B cell (primary cell): ENCODE results near the gene GPR173. TPM values are rescaled to one million over a fixed set of nuclear protein-coding genes. Genes with fewer than 3 reads are reported as not detected.
A peak's percentile ranks its signal among the peaks of the same experiment; 100 is the strongest.

ENCODE experiments used
- ATAC-seq: fragments of 200-7000 bp; cut with Tn5 transposase; one replicate; pipeline ENCODE4 v1.10.0; 2021; ENCODE audit warnings: low read depth, mild to moderate bottlenecking, moderate number of reproducible peaks, moderate library complexity
- CTCF ChIA-PET: fragments of 350-600 bp; sonication (Branson Sonifier 250); formaldehyde crosslinking; loops from one replicate; lab custom pipeline; 2021; ENCODE audit warnings: antibody characterized with exemption, inconsistent platforms; lab: Charles Lee
- POLR2A ChIA-PET: fragments of 350-600 bp; sonication (Branson Sonifier 250); formaldehyde crosslinking; loops from one replicate; lab custom pipeline; 2021; ENCODE audit warnings: antibody characterized with exemption; lab: Charles Lee
- DNase-seq: peaks from one replicate; pipeline ENCODE4 v3.0.0; 2013
- H2AFZ ChIP-seq: 2 replicates; pipeline ENCODE4 v1.6.1; 2012; ENCODE audit warnings: mild to moderate bottlenecking, low read depth, low read length; ENCODE audit not compliant: insufficient read depth, poor library complexity, severe bottlenecking
- H3K27ac ChIP-seq, 2 donors: 1 replicate in 1 of 2; 2 replicates in 1 of 2; pipeline ENCODE4 v1.5.1; 2012 to 2013; ENCODE audit warnings: low read length in 2 of 2, mild to moderate bottlenecking in 2 of 2, moderate library complexity in 1 of 2
- H3K27me3 ChIP-seq, 4 experiments: fragments of 200-600 bp in 1 of 4; sonication (generic) in 1 of 4; replicated peaks in 1 of 4; 1 replicate in 2 of 4; 2 replicates in 2 of 4; pipeline versions ENCODE4 v1.6.1 to v1.7.0; 2013 to 2016; ENCODE audit warnings: low read length in 3 of 4, mild to moderate bottlenecking in 2 of 4, mixed read lengths in 1 of 4, moderate library complexity in 1 of 4; ENCODE audit not compliant: insufficient read depth in 4 of 4, control insufficient read depth in 3 of 4; ENCODE audit errors: control extremely low read depth in 1 of 4
- H3K36me3 ChIP-seq, 2 experiments: replicated peaks in 1 of 2; 1 replicate in 1 of 2; 2 replicates in 1 of 2; pipeline versions ENCODE4 v1.6.1 to v1.7.1; 2013; ENCODE audit warnings: low read length in 1 of 2; ENCODE audit not compliant: insufficient read depth in 2 of 2, control insufficient read depth in 1 of 2; ENCODE audit errors: control extremely low read depth in 1 of 2, extremely low read depth in 1 of 2
- H3K4me1 ChIP-seq, 2 donors: fragments of 200-600 bp in 1 of 2; sonication (generic) in 1 of 2; 1 replicate in 1 of 2; 2 replicates in 1 of 2; pipeline versions ENCODE4 v1.5.1 to v1.6.1; 2013 to 2017; ENCODE audit warnings: low read length in 2 of 2; ENCODE audit not compliant: control insufficient read depth in 2 of 2, insufficient read depth in 2 of 2
- H3K4me2 ChIP-seq: replicated peaks from 2 replicates; pipeline ENCODE3; 2012; ENCODE audit warnings: mild to moderate bottlenecking, low read depth, low read length; ENCODE audit not compliant: poor library complexity, severe bottlenecking
- H3K4me3 ChIP-seq, 5 experiments: fragments of 200-600 bp in 1 of 5; sonication (generic) in 1 of 5; 1 replicate in 3 of 5; 2 replicates in 2 of 5; pipeline versions ENCODE4 v1.5.1 to v1.7.0; 2011 to 2016; ENCODE audit warnings: low read length in 4 of 5, mild to moderate bottlenecking in 4 of 5, low read depth in 2 of 5, control low read depth in 1 of 5, moderate library complexity in 1 of 5; ENCODE audit not compliant: insufficient read depth in 1 of 5; ENCODE audit errors: control extremely low read depth in 1 of 5, extremely low read depth in 1 of 5
- H3K79me2 ChIP-seq: fragments of 200-600 bp; sonication (generic); one replicate; pipeline ENCODE4 v1.6.0; 2016; ENCODE audit warnings: low read length; ENCODE audit not compliant: control insufficient read depth, insufficient read depth
- H3K9ac ChIP-seq: fragments of 200-600 bp; sonication (generic); 2 replicates; pipeline ENCODE4 v1.6.1; 2017; ENCODE audit warnings: mild to moderate bottlenecking, low read length, moderate library complexity
- H3K9me3 ChIP-seq, 3 donors: one replicate each; pipeline versions ENCODE4 v1.6.1 to v1.7.1; 2013; ENCODE audit warnings: low read length in 2 of 3; ENCODE audit not compliant: control insufficient read depth in 2 of 3, insufficient read depth in 1 of 3; ENCODE audit errors: control extremely low read depth in 1 of 3
- H4K20me1 ChIP-seq: 2 replicates; pipeline ENCODE4 v1.6.0; 2012; ENCODE audit warnings: mild to moderate bottlenecking, low read length; ENCODE audit not compliant: insufficient read depth, control insufficient read depth, poor library complexity, severe bottlenecking
- H3K27ac Mint-ChIP-seq: one replicate; pipeline ENCODE4 v1.8.0; 2021; ENCODE audit warnings: mixed read lengths
- H3K27me3 Mint-ChIP-seq: one replicate; pipeline ENCODE4 v1.8.0; 2021; ENCODE audit warnings: mixed read lengths
- H3K4me1 Mint-ChIP-seq: one replicate; pipeline ENCODE4 v1.8.0; 2021; ENCODE audit warnings: mixed read lengths
- H3K4me3 Mint-ChIP-seq: one replicate; pipeline ENCODE4 v1.8.0; 2021; ENCODE audit warnings: mixed read lengths
- H3K9me3 Mint-ChIP-seq: one replicate; pipeline ENCODE4 v1.8.0; 2022; ENCODE audit warnings: mixed read lengths; ENCODE audit not compliant: insufficient read depth
- CTCF ChIP-seq: fragments of 200-600 bp; IDR thresholded peaks from one replicate; pipeline ENCODE4 v1.8.0; 2022; ENCODE audit warnings: antibody characterized with exemption, mild to moderate bottlenecking
- EZH2 ChIP-seq: IDR thresholded peaks from 2 replicates; pipeline ENCODE4 v1.6.1; 2012; ENCODE audit warnings: borderline replicate concordance, low read depth, mild to moderate bottlenecking, moderate library complexity, low read length; ENCODE audit not compliant: insufficient read depth, poor library complexity, severe bottlenecking
- WGBS: methylation state at CpG from one replicate; pipeline ENCODE4 v1.1.5; 2013; ENCODE audit warnings: missing lambda C conversion rate; ENCODE audit not compliant: insufficient coverage; 5-methylcytosine and 5-hydroxymethylcytosine counted together
- intact Hi-C: fragments of 100-400 bp; cut with micrococcal nuclease; formaldehyde crosslinking; loops from one replicate; pipeline ENCODE4 v1.10.0; 2022
- polyA minus RNA-seq: library from RNA; depleted of rRNA, polyadenylated mRNA; stranded (reverse); fragments of >200 nt; gene quantifications from 2 replicates; pipeline ENCODE4 v1.2.3, GENCODE V29; 2012
- polyA plus RNA-seq: library from polyadenylated mRNA; depleted of rRNA; stranded (reverse); fragments of >200 nt; gene quantifications from 2 replicates; pipeline ENCODE4 v1.2.3, GENCODE V29; 2012
- total RNA-seq, 2 donors: library from RNA; stranded (reverse); fragments of 120-200 nt in 1 of 2; gene quantifications; 1 replicate in 1 of 2; 2 replicates in 1 of 2; pipeline versions ENCODE4 v1.2.3 to v1.2.4, GENCODE V29; 2013 to 2022

GPR173 gene
- total RNA-seq = 0.17 TPM in 1 of 2 replicates, not detected in the other
- total RNA-seq (2013) = 0.14 TPM
- polyA plus RNA-seq = 0.12 and 0.50 TPM in 2 replicates
- polyA minus RNA-seq = 0.21 TPM in 1 of 2 replicates, not detected in the other

DNA sequence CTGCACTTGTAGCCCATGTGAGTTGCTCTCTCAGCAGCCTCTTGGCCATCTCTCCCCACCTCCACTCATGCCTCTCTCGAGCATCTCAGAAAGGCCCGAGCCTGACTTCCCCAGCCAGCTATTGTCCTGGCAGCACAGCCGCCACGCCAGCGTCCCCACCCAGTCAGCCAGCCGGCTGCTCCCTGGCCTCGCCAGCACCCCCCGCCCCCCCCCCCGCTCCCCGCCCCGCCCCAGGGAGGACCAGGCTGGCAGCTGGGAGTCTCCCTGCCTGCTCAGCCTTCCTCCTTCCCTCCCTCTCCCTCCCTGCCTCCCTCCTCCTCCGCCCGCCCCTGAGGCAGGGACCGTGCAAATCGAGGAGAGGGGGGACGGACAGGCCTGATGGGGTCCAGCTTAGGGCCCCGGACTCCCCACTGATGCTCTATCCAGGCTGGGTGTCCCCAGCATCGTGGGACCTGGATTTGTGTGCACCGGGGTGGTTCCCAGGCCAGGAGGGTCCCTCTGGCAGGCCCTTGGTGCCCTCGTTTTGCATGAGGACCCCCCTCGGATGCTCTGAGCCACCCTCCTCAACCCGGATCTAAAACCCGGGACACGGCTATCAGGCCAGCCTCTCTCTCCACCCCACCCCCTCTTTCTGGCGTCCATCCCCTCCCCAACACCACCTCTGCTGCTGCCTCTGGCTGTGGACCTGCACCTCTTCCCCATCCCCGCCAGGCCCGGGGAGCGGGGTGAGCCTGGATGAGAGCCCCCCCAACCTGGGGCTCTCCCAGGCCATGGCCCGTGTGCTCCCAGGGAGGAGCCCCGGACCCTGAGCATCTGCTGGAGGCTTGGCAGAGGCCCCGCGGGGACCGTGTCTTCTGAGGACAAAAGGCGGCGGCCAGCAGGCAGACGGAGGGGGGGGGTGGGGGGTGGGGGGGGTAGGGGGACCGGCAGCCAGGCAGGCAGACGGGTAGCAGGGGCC lies at the start of gene GPR173:
Gene GPR173, plus strand, starts transcription at position 621 of the 958 bp plus-strand sequence. CDS start 27,833 bp downstream, outside the sequence.
- peak within 1 kb of the TSS; percentile 54 for H3K4me3 Mint-ChIP-seq
- TF ChIP-seq CTCF = no peak
- TF ChIP-seq EZH2 = no peak
- H3K4me3 ChIP-seq = peak within 1 kb of the TSS in 4 of 5 experiments; percentile 19 to 34 (median 28)
- H3K4me1 ChIP-seq = peaks cover 0 to 3% of the 10 kb centered on the region in 2 donors
- no peak within 1 kb of the TSS for H3K9ac ChIP-seq
- ChIA-PET CTCF (no interaction called here), POLR2A (interaction anchor here (0.7 kb wide), 1 partner anchor 281 kb away, joined by 3 read pairs; no protein-coding TSS in a partner anchor)
- H3K27ac Mint-ChIP-seq = no peak within 1 kb of the TSS
- DNase-seq = no peak
- H3K9me3 ChIP-seq = no peaks in the 10 kb centered on the region
- H3K36me3 ChIP-seq = no peaks in the 10 kb centered on the region
- no peaks in the 10 kb centered on the region for H4K20me1 ChIP-seq
- H3K27me3 ChIP-seq = peaks cover 0 to 2% (median 0%) of the 10 kb centered on the region in 4 experiments
- peaks cover 2% of the 10 kb centered on the region for H3K27me3 Mint-ChIP-seq
- H3K9me3 Mint-ChIP-seq = no peaks in the 10 kb centered on the region
- no peaks in the 10 kb centered on the region for H3K79me2 ChIP-seq
- 5% methylated on average over 7 of the region's 38 CpGs for WGBS
- H3K27ac ChIP-seq = no peak within 1 kb of the TSS
- no peak for ATAC-seq
- peak within 1 kb of the TSS; percentile 70 for H2AFZ ChIP-seq
- peaks cover 6% of the 10 kb centered on the region for H3K4me1 Mint-ChIP-seq
- intact Hi-C loops = no loop called here
- H3K4me2 ChIP-seq = peak within 1 kb of the TSS; percentile 60
